H1 (cell line): Measurements from ENCODE around the gene PPM1M. TPM values are rescaled to one million over a fixed set of nuclear protein-coding genes. Genes with fewer than 3 reads are reported as not detected.

Source experiments
- CTCF ChIA-PET: fragments of 300-600 bp; sonication (Branson Sonifier 250); formaldehyde crosslinking; loops from one replicate; lab custom pipeline; 2021; ENCODE audit not compliant: partially characterized antibody; lab: Charles Lee
- POLR2A ChIA-PET: fragments of 300-600 bp; sonication (Branson Sonifier 250); formaldehyde crosslinking; loops from one replicate; lab custom pipeline; 2021; ENCODE audit warnings: inconsistent platforms; ENCODE audit not compliant: partially characterized antibody; lab: Charles Lee
- DNase-seq, 2 experiments: peaks; one replicate each; pipeline versions ENCODE4 v3.0.0 to v3.0.0-alpha.2; 2010 to 2022; ENCODE audit warnings: low spot score in 2 of 2, low read depth in 1 of 2, mixed read lengths in 1 of 2
- FAIRE-seq: peaks from 2 replicates; lab custom pipeline; 2011; peaks lifted over from hg19 to GRCh38; lab: Jason Lieb, UNC
- H2AFZ ChIP-seq: 2 replicates; pipeline ENCODE4 v1.8.1; 2012; ENCODE audit warnings: low read length, inconsistent platforms
- H2AK5ac ChIP-seq: 2 replicates; pipeline ENCODE4 v1.6.1; 2013; ENCODE audit warnings: low read depth, low read length
- H2BK120ac ChIP-seq: replicated peaks from 2 replicates; pipeline ENCODE3; 2013; ENCODE audit warnings: low read depth, low read length, inconsistent platforms
- H2BK12ac ChIP-seq: 2 replicates; pipeline ENCODE4 v1.6.1; 2013; ENCODE audit warnings: low read depth, low read length
- H2BK15ac ChIP-seq: 2 replicates; pipeline ENCODE4 v1.6.1; 2013; ENCODE audit warnings: low read length
- H2BK20ac ChIP-seq: 2 replicates; pipeline ENCODE4 v1.6.1; 2013; ENCODE audit warnings: low read length
- H2BK5ac ChIP-seq: 2 replicates; pipeline ENCODE4 v1.6.1; 2013; ENCODE audit warnings: low read depth, low read length
- H3K14ac ChIP-seq: 2 replicates; pipeline ENCODE4 v1.6.1; 2013; ENCODE audit warnings: inconsistent platforms; ENCODE audit not compliant: insufficient read length
- H3K18ac ChIP-seq: 2 replicates; pipeline ENCODE4 v1.6.1; 2013; ENCODE audit warnings: low read length; ENCODE audit errors: extremely low read depth
- H3K23ac ChIP-seq: 2 replicates; pipeline ENCODE4 v1.6.1; 2013; ENCODE audit warnings: inconsistent platforms; ENCODE audit not compliant: insufficient read length
- H3K23me2 ChIP-seq: 2 replicates; pipeline ENCODE4 v1.6.1; 2013; ENCODE audit warnings: low read depth, low read length
- H3K27ac ChIP-seq: 2 replicates; pipeline ENCODE4 v1.6.1; 2011; ENCODE audit warnings: low read depth, low read length, inconsistent platforms
- H3K27me3 ChIP-seq, 4 experiments: replicated peaks in 1 of 4; 1 replicate in 1 of 4; 2 replicates in 3 of 4; pipeline versions ENCODE4 v1.6.1 to v1.8.1; 2011 to 2013; ENCODE audit warnings: low read length in 3 of 4, mild to moderate bottlenecking in 3 of 4, inconsistent platforms in 2 of 4, mixed read lengths in 2 of 4, moderate library complexity in 1 of 4; ENCODE audit not compliant: control insufficient read depth in 3 of 4, insufficient read depth in 3 of 4; ENCODE audit errors: extremely low read depth in 1 of 4
- H3K36me3 ChIP-seq, 4 experiments: 2 replicates each; pipeline versions ENCODE4 v1.6.1 to v1.8.1; 2011 to 2013; ENCODE audit warnings: mild to moderate bottlenecking in 4 of 4, low read length in 3 of 4, moderate library complexity in 2 of 4, control low read depth in 1 of 4, inconsistent platforms in 1 of 4; ENCODE audit not compliant: insufficient read depth in 4 of 4, control insufficient read depth in 2 of 4
- H3K4ac ChIP-seq: replicated peaks from 2 replicates; pipeline ENCODE3; 2013; ENCODE audit warnings: low read length, low read depth, mixed read lengths, inconsistent platforms; ENCODE audit not compliant: insufficient read length
- H3K4me1 ChIP-seq, 4 experiments: replicated peaks in 1 of 4; 1 replicate in 1 of 4; 2 replicates in 3 of 4; pipeline versions ENCODE4 v1.6.1 to v1.8.1; 2011 to 2013; ENCODE audit warnings: low read length in 3 of 4, inconsistent platforms in 2 of 4, mixed read lengths in 1 of 4; ENCODE audit not compliant: insufficient read depth in 4 of 4, control insufficient read depth in 3 of 4
- H3K4me2 ChIP-seq, 2 experiments: 2 replicates each; pipeline versions ENCODE4 v1.6.1 to v1.8.1; 2011 to 2013; ENCODE audit warnings: low read depth in 2 of 2, low read length in 2 of 2, control low read depth in 1 of 2, inconsistent platforms in 1 of 2, mild to moderate bottlenecking in 1 of 2; ENCODE audit not compliant: insufficient read depth in 1 of 2
- H3K4me3 ChIP-seq, 4 experiments: fragments of 200-600, 300-600 bp in 1 of 4; sonication (generic), shearing (Covaris generic), sonication (Bioruptor Twin) in 1 of 4; 2 replicates each; pipeline versions ENCODE4 v1.5.1 to v1.8.1; 2011 to 2016; ENCODE audit warnings: low read length in 4 of 4, low read depth in 3 of 4, control low read depth in 2 of 4, inconsistent platforms in 2 of 4, mild to moderate bottlenecking in 2 of 4, mixed read lengths in 1 of 4, moderate library complexity in 1 of 4; ENCODE audit not compliant: insufficient read depth in 2 of 4; ENCODE audit errors: extremely low read depth in 1 of 4
- H3K56ac ChIP-seq: replicated peaks from 2 replicates; pipeline ENCODE3; 2013; ENCODE audit warnings: low read depth, mild to moderate bottlenecking, mixed read lengths, low read length, inconsistent platforms; ENCODE audit not compliant: insufficient read length
- H3K79me1 ChIP-seq: 2 replicates; pipeline ENCODE4 v1.6.1; 2013; ENCODE audit warnings: low read depth, low read length, control low read depth
- H3K79me2 ChIP-seq, 2 experiments: 2 replicates each; pipeline versions ENCODE4 v1.6.1 to v1.8.1; 2012 to 2013; ENCODE audit warnings: low read length in 2 of 2, mild to moderate bottlenecking in 2 of 2, inconsistent platforms in 1 of 2; ENCODE audit not compliant: insufficient read depth in 2 of 2, control insufficient read depth in 1 of 2
- H3K9ac ChIP-seq, 4 experiments: replicated peaks in 1 of 4; 1 replicate in 1 of 4; 2 replicates in 3 of 4; pipeline versions ENCODE4 v1.6.1 to v1.8.1; 2011 to 2013; ENCODE audit warnings: low read depth in 3 of 4, low read length in 3 of 4, control low read depth in 2 of 4, mild to moderate bottlenecking in 2 of 4, moderate library complexity in 2 of 4, inconsistent platforms in 1 of 4; ENCODE audit errors: extremely low read depth in 1 of 4
- H3K9me3 ChIP-seq, 2 experiments: 2 replicates each; pipeline versions ENCODE4 v1.6.1 to v1.8.1; 2012 to 2013; ENCODE audit warnings: mild to moderate bottlenecking in 2 of 2, moderate library complexity in 2 of 2, control low read depth in 1 of 2, inconsistent platforms in 1 of 2, low read depth in 1 of 2, low read length in 1 of 2, mixed read lengths in 1 of 2; ENCODE audit not compliant: insufficient read depth in 2 of 2
- H4K20me1 ChIP-seq, 2 experiments: replicated peaks in 1 of 2; 2 replicates each; pipeline versions ENCODE3 to v1.8.1; 2011 to 2013; ENCODE audit warnings: inconsistent platforms in 2 of 2, low read length in 2 of 2, mild to moderate bottlenecking in 1 of 2; ENCODE audit not compliant: insufficient read depth in 2 of 2, control insufficient read depth in 1 of 2
- H4K5ac ChIP-seq: 2 replicates; pipeline ENCODE4 v1.6.1; 2013; ENCODE audit warnings: low read length, low read depth, mixed read lengths, inconsistent platforms; ENCODE audit not compliant: insufficient read length
- H4K8ac ChIP-seq: 2 replicates; pipeline ENCODE4 v1.8.0; 2013; ENCODE audit warnings: mild to moderate bottlenecking, moderate library complexity, low read length, inconsistent platforms; ENCODE audit not compliant: insufficient read depth; ENCODE audit errors: extremely low read depth
- H4K91ac ChIP-seq: replicated peaks from 2 replicates; pipeline ENCODE3; 2013; ENCODE audit warnings: low read length, mixed read lengths, inconsistent platforms; ENCODE audit not compliant: insufficient read length
- BACH1 ChIP-seq: IDR thresholded peaks from 2 replicates; pipeline ENCODE4 v1.6.1; 2012; ENCODE audit warnings: low read length, improper control_type of control experiment
- JUN ChIP-seq: IDR thresholded peaks from 2 replicates; pipeline ENCODE4 v1.6.1; 2011; ENCODE audit warnings: low read depth, mild to moderate bottlenecking, improper control_type of control experiment, low read length
- WGBS, 2 experiments: shearing (Covaris generic) in 1 of 2; methylation state at CpG; one replicate each; pipeline versions ENCODE4 v1.1.6 to v1.1.7; 2013 to 2015; ENCODE audit warnings: low lambda C conversion rate in 2 of 2, mixed read lengths in 2 of 2, inconsistent platforms in 1 of 2, low coverage in 1 of 2, missing lambda C conversion rate in 1 of 2; ENCODE audit not compliant: insufficient replicate concordance in 2 of 2, insufficient coverage in 1 of 2, insufficient read length in 1 of 2; ENCODE audit errors: extremely low coverage in 1 of 2, missing lambda C conversion rate in 1 of 2; 5-methylcytosine and 5-hydroxymethylcytosine counted together
- polyA plus RNA-seq, 7 experiments: library from polyadenylated mRNA; depleted of rRNA in 3 of 7; stranded (reverse) in 5 of 7; unstranded in 2 of 7; fragments of >200 nt in 5 of 7; fragments of 200-250 nt in 2 of 7; gene quantifications; 1 replicate in 5 of 7; 2 replicates in 1 of 7; 4 replicates in 1 of 7; pipeline versions ENCODE4 v1.2.1 to v1.2.3, GENCODE V29; 2011 to 2013; ENCODE audit warnings: missing spikeins in 2 of 7, mixed read lengths in 2 of 7
- total RNA-seq: library from RNA; stranded (reverse); fragmentation: NEBNext Ultra II Directional; extraction: Animal tissue kit (Norgen Biotek cat#: 25700); gene quantifications from 2 replicates; pipeline ENCODE4 v1.2.1, GENCODE V29; 2021
- TF ChIP-seq, protein P1 (sequence below), 3 experiments: IDR thresholded peaks; 1 replicate in 2 of 3; 2 replicates in 1 of 3; pipeline versions ENCODE4 v1.5.1 to v1.6.1; 2011; ENCODE audit warnings: low read length in 3 of 3, mild to moderate bottlenecking in 3 of 3, inconsistent platforms in 2 of 3, low read depth in 1 of 3, moderate library complexity in 1 of 3; ENCODE audit not compliant: insufficient read depth in 1 of 3; ENCODE audit errors: control extremely low read depth in 1 of 3

PPM1M gene
- total and polyA plus RNA-seq, 2 of the 8 experiments (the other 6 are each of a cell fraction or from before 2014, with no cell fraction given), result 5.2 to 6.3 TPM

DNA sequence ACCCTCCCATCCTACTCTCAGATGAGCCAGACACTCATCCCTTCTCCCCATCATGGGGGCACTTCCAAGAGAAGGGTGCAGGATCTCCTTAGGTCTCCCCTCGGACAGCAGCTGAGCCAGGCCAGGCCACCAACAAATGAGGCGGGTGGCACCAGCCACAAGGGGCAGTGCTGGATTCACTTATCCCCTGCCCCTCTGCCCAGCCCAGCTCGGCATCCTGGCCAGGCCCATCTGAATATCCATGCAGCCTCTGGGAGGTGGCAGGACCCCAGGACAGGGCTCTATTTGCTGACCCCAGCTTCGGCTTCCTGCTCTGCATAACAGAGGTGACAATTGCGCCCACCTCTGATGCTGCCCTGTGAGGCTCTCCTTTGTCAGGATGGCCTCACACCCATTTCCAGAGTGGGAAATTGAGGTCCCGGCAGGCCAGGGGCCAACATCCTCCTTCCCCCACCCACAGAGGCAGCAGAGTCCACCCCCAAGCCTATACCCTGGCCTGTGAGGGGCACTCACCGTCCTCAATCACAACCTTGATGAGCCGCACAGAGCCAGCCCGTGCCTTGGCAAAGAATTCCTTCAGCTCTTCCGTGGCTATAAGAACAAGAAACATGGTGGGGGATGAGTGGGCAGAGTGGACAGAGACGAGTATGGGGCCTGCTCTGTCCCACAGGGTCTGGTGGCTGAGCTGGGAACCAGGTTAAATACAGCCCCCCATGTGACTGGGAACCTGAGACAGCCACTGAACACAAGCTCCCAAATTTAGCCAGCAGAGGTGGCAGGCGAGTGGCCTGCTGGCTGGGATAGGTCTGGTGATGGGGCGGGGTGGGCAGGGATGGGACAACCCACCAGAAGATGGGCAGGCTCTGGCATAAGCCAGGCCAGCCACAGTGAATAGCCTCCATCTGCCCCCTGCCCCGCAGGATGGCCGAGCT lies 10.8 kb upstream of the PPM1M start:
- Histone ChIP-seq H4K5ac (no peak overlapping the region), H3K14ac (no peak overlapping the region), H2BK15ac (no peak overlapping the region), H3K4me3 (no peak overlapping the region), H2AFZ (no peak overlapping the region), H2BK12ac (0 out of 2 replicates have a peak overlapping the region, but pooled peaks have one; percentile 60), H3K9ac (no peak overlapping the region), H4K8ac (peak overlapping the region; percentile 66; the same call in 1 of the 2 replicates), H3K27me3 (no peaks in the 10 kb centered on the region), H3K4me2 (no peak overlapping the region), H2BK120ac (no peak overlapping the region), H3K79me1 (peaks cover 13% of the 10 kb centered on the region), H4K20me1 (peaks cover 10 to 16% of the 10 kb centered on the region in 2 experiments), H3K23me2 (peaks cover 9% of the 10 kb centered on the region), H2AK5ac (no peak overlapping the region), H2BK5ac (peak overlapping the region; percentile 32; the same call in 1 of the 2 replicates), H3K18ac (no peak overlapping the region), H3K56ac (no peak overlapping the region), H3K27ac (no peak overlapping the region), H3K9me3 (no peaks in the 10 kb centered on the region), H4K91ac (no peak overlapping the region), H3K4ac (no peak overlapping the region), H3K36me3 (peaks cover 5 to 10% (median 10%) of the 10 kb centered on the region in 4 experiments; a peak in 5 of 8 replicates), H2BK20ac (no peak overlapping the region), H3K79me2 (peaks cover 0 to 12% of the 10 kb centered on the region in 2 experiments; a peak in 2 of 4 replicates), H3K4me1 (peaks cover 4 to 31% (median 20%) of the 10 kb centered on the region in 4 experiments), H3K23ac (no peak overlapping the region)
- CTCF ChIA-PET, result interaction anchor here (0.5 to 14.4 kb wide), 23 partner anchors 10 to 232 kb away, joined by 3 to 336 read pairs (median 5); partner anchors contain the start of genes DNAH1, PPM1M and TLR9
- DNase-seq (no peak), FAIRE-seq (no peak)
- POLR2A ChIA-PET, result interaction anchor here (1.0 to 4.8 kb wide), 5 partner anchors 10 to 80 kb away, joined by 3 to 27 read pairs (median 6); partner anchors contain the start of genes POC1A, PPM1M and WDR82
- 86% methylated on average over 15 of the region's 15 CpGs; no CpG with 5 or more reads in 1 of the 2 experiments for WGBS, 2 experiments
- TF ChIP-seq, protein P1, sequence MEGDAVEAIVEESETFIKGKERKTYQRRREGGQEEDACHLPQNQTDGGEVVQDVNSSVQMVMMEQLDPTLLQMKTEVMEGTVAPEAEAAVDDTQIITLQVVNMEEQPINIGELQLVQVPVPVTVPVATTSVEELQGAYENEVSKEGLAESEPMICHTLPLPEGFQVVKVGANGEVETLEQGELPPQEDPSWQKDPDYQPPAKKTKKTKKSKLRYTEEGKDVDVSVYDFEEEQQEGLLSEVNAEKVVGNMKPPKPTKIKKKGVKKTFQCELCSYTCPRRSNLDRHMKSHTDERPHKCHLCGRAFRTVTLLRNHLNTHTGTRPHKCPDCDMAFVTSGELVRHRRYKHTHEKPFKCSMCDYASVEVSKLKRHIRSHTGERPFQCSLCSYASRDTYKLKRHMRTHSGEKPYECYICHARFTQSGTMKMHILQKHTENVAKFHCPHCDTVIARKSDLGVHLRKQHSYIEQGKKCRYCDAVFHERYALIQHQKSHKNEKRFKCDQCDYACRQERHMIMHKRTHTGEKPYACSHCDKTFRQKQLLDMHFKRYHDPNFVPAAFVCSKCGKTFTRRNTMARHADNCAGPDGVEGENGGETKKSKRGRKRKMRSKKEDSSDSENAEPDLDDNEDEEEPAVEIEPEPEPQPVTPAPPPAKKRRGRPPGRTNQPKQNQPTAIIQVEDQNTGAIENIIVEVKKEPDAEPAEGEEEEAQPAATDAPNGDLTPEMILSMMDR (IDR thresholded peaks at IDR 0.05; ENCODE audit: control extremely low read depth in 1 of 3, insufficient read depth in 1 of 3, low read depth in 1 of 3, low read length in 3 of 3), result peak in 1 of 3 experiments; percentile 37; a peak in 1 of 4 replicates
- TF ChIP-seq BACH1 (no peak), JUN (no peak)
